GM18867 (cell line): Measurements from ENCODE around the gene NEU4.
"Not testable (repeated sequence)": the region's sequence is repeated elsewhere in the genome, so short reads cannot be mapped to it uniquely, and the experiment has no call there.

Experiments
- ATAC-seq: cut with Tn5 transposase; IDR thresholded peaks from one replicate; pipeline ENCODE4 v1.9.1; 2021; ENCODE audit warnings: mild to moderate bottlenecking, moderate library complexity; ENCODE audit not compliant: unreplicated experiment

NEU4 gene

DNA sequence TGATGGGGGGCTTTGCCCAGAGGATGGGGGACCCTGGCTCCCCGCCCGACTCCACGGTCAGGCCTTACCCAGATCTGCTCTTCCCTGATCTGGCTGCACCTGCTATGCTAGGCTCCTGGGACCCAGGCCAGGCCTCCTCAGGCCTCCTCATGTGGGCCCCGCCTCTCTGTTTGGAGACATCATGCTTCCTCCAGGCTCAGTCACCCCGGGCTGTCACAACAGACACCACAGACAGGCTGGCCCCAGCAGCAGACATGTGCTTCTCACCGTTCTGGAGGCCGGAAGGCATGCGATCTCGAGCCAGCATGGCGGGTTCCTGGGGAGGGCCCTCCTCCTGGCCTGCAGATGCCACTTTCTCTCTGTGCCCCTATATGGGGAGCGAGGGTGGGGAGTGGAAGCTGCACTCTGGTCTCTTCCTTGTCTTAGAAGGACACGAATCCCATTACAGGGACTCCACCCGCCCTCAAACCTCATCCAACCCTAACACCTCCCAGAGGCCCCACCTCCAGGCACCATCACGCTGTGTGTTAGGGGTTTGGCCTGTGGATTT, 10.8 kb upstream of the NEU4 start:
- ATAC-seq: no peak

DNA sequence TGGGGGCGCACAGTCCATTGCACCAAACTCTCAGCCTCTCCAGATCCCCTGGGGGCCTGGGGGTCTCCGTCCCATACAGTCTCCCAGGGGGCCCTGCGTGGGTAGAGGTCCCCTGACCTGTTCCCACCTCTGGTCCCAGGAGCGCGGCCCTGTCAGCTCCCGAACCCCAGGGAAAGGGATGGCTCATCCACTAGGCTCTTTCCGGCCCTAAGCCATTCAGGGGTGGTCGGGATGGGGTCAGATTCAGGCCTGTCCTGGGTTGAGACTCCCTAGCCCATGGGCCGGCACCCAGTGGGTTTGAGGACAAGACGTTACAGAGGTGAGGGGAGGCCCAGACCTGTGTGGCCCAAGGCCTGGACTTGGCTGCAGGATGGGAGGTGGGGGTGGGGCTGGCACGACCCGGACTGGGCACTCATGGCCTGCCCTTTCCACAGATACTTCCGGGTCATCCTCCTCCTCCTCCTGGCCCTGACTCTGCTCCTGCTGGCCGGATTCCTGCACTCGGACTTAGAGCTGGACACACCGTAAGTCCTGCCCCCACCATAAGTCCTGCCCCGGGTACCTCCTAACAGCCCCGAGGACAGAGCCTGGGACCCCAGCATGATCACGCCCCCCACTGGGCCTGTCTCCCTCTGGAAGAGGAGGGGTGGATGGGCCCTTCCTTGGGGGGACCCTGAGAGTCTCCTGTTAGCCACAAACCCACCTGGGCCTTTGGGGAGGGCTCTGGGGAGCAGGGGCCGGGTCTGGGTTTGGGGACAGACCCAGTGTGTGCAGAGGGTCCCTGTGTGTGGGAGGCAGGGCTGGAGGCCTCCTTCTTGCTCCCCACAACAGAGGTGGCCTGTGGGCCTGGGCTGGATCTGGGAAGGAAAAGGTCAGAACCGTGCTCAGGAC, 10.1 kb upstream of the NEU4 start:
- no peak for ATAC-seq

DNA sequence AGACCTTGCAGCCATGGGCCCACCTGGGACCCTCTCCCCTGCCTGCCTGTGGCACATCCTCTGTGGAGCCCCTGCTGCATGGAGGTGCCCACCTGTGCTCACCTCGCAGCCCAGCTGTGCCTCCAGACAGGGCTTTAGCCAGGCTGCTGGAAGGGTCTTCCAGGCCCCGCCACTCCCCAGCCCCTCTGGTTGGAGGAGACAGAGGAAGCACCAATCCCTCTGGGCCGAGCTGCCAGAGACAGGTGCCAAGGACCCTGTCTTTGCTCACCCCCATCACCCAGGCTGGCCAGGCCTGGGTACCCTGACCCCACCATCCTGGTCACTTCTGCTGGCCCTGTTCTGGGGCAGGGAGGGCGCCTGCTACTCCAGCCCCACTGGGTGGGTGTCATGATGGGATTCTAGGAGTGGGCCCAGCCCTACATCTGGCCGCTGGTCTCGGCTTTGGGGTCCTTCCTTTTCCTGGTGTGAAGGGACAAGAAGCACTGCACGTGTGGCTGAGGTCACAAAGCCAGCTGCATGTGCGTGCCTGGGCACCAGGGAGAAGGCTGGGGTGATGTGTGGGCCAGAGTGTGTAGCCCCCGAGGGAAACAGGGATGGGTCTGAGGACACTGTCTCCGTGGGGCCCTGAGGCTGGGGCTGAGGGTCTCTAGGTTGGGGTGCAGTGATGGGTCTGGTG, 9.3 kb upstream of the NEU4 start:
- ATAC-seq: no peak

DNA sequence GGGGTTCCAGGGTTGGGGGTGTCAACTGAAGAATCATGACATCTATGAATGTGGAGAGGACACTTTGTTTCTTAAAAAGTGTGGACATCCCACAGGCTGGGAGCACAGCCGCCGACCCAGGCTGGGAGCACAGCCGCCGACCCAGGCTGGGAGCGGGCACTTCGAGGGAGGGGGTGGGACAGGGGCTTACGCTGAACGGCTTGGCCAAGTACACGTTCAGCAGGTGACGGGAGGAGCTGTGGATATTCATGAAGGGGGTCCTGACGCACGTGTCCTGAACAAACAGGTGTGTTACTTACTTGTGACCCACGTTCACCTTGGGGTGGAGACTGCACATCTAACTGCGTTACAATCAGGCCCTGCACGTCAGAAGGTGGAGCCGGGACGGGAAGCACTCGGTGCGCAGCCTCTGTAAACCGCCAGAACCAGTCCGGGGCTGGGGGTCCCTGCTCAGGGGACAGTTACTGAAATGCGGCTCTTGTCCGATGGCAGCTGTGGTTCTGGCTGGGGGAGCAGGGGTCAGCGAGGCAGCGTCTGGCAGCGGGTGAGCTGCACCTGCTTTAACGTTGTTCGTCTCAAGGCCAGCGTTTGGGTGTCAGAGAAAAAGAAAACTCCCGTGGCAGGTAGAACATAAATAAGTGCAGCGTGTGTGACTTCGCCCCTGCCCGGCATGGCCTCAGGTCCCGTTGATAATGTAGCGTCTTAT, 8.6 kb upstream of the NEU4 start:
- not testable (repeated sequence) for ATAC-seq

DNA sequence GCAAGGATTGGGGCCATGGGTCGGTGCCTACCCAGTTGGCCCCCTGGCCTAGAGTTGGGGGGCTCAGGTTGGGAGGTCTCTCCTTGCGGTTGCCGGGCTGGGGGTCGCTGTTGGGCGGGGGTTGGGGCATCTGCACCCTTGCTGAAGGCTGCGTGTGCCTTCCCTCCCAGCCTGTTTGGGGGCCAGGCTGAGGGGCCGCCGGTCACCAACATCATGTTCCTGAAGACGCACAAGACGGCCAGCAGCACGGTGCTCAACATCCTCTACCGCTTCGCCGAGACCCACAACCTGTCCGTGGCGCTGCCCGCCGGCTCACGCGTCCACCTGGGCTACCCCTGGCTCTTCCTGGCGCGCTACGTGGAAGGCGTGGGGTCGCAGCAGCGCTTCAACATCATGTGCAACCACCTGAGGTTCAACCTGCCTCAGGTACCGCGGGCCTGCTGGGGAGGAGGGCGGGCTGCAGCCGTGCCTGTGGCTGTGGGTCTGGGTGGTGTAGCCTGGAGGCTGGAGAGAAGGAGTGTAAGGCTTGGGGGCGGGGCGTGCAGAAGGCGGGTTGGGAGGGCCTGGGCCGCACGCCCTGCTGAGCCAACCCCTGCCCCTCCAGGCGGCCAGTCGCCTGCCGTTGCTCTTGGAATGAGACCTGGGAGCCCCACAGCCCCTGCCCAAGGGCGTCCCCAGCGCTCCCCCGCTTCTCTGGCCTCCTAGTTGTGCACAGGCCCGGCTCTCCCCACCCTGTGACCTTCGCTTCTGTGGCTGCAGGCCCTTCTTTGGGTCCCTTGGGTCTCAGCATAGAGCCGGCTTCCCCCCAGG, 7.2 kb upstream of the NEU4 start:
- no peak for ATAC-seq

DNA sequence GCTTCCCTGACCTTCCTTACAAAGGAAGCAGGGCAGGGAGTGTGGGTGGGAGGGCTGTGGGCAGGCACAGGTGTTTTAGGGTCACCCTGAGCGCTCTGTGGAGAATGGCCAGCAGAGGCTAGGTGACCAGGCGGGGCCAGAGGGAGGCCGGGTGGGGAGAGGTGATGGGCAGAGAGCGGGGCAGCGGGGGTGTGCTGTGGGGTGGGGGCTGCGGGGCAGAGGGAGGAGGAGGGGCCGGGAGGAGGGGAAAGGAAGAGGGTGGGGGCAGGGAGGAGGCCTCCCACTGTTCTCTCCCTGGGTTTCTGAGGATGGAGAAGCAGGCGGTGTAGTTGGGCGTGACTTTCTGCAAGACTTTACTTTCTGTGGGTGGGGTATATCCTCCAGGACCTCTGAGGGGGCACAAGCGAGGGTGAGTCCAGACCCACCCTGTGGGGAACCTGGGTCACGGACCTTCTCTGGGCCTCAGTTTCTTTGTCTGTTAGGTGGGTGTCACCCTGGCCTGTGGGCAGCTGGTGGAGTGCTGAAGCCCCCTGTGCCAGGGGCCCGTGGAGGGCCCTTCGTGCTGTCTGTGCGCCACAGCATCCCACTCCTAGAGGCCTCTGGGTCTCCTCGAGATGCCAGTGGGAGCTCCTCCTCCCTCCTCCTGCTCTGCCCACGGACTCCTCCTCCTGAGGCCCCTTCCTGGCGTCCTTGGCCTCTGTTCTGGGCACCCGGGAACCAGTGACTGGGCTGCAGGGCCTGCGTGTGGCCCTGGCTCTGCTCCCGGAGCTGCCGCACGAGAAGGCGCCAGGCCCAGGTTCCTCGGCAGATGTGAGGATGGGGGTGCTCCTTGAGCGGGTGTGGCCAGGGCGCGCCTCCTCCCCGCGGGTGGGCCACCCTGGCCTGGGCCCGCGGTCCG, 6.3 kb upstream of the NEU4 start:
- no peak for ATAC-seq

DNA sequence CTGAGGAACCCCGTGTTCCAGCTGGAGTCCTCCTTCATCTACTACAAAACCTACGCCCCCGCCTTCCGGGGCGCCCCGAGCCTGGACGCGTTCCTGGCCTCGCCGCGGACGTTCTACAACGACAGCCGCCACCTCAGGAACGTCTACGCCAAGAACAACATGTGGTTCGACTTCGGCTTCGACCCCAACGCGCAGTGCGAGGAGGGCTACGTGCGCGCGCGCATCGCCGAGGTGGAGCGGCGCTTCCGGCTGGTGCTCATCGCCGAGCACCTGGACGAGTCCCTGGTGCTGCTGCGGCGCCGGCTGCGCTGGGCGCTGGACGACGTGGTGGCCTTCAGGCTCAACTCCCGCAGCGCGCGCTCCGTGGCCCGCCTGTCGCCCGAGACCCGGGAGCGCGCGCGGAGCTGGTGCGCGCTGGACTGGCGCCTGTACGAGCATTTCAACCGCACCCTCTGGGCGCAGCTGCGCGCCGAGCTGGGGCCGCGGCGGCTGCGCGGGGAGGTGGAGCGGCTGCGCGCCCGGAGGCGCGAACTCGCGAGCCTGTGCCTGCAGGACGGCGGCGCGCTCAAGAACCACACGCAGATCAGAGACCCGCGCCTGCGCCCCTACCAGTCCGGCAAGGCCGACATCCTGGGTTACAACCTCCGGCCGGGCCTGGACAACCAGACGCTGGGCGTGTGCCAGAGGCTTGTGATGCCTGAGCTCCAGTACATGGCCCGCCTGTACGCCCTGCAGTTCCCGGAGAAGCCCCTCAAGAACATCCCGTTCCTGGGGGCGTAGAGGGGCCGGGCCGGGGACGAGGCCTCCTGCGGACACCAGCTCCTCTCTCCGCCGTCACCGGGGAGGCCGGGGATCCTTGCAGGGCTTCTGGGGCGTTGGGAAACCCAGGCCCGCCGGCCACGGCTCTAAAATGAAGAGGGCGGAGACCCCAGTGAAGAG, 5.3 kb upstream of the NEU4 start:
- ATAC-seq: peak; percentile 61

DNA sequence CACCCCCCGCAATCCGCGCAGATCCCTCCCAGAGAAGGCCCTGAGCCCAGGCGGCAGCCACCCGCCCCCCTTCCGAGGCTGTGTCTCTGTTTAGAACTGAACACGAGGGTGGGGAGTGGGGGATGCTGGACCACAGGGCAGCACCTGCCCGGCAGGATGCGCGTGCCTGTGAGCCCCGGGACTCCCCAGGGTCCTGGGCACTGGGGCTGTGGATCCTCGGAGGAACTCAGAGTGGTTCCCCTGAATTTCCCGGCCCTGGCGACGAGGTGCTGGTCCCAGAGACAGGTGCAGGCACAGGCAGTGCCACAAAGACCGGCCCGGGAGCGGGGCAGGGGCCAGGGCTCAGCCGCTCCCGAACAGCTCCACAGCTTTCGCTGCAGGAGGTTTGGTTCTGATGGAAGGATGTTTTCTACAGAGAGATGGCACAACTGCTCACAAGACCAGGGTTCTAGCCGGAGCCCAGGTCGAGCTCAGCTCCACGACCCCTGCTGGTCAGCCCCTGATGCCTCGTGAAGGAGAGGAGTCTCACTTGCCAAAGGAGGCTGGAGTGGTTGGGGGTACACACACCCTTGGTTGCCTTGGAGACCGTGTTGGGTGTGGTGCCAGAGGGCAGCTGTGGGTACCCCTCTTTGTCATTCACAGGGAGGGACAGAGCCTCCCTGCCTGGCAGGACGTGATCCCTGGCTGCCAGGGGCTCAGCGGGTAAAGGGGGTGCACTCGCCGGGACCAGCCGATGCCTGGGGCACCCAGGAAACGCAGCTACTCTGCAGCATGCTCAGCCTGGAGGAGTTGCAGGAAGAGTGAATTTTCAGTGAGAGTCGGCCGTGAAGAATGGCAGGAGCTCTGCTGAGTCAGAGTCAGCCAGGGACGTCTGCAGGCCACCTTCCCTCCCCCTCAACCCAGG, 4.4 kb upstream of the NEU4 start:
- peak; percentile 24 for ATAC-seq

DNA sequence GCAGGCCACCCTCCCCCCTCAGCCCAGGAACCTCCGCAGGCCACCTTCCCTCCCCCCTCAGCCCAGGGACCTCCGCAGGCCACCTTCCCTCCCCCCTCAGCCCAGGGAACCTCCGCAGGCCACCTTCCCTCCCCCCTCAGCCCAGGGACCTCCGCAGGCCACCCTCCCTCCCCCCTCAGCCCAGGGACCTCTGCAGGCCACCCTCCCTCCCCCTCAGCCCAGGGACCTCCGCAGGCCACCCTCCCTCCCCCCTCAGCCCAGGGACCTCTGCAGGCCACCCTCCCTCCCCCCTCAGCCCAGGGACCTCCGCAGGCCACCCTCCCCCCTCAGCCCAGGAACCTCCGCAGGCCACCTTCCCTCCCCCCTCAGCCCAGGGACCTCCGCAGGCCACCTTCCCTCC, 2.8 kb upstream of the NEU4 start:
- ATAC-seq: not testable (repeated sequence)

DNA sequence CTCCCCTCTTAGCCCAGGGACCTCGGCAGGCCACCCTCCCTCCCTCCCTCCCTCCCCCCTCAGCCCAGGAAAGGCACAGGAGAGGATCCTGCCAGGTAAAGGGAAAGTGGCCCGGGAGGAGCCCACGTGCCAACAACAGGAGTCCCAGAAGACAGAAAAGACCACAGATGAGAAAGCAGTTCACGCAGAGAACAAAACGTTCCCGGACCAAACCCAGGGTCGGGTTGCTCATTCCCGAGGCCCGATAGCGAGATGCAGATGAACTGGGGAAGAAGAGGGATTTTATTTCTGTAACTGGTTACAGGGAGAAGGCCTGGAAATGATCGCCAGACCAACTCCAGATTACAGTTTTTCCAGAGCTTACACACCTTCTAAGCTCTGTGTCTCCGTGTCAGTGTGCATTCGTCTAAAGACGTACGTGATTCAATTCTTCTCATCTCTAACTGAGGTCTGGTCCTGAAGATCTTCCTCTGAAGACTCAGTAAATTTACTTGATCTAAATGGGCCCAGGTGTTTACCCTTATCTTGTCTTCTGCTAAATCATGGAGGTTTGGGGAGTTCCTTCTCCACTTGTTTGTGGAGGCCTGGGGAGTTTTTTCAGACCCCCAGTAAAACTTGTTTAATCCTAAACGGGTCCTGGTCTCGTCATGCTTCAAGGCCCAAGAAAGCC, 807 bp upstream of the NEU4 start:
- ATAC-seq: no peak

DNA sequence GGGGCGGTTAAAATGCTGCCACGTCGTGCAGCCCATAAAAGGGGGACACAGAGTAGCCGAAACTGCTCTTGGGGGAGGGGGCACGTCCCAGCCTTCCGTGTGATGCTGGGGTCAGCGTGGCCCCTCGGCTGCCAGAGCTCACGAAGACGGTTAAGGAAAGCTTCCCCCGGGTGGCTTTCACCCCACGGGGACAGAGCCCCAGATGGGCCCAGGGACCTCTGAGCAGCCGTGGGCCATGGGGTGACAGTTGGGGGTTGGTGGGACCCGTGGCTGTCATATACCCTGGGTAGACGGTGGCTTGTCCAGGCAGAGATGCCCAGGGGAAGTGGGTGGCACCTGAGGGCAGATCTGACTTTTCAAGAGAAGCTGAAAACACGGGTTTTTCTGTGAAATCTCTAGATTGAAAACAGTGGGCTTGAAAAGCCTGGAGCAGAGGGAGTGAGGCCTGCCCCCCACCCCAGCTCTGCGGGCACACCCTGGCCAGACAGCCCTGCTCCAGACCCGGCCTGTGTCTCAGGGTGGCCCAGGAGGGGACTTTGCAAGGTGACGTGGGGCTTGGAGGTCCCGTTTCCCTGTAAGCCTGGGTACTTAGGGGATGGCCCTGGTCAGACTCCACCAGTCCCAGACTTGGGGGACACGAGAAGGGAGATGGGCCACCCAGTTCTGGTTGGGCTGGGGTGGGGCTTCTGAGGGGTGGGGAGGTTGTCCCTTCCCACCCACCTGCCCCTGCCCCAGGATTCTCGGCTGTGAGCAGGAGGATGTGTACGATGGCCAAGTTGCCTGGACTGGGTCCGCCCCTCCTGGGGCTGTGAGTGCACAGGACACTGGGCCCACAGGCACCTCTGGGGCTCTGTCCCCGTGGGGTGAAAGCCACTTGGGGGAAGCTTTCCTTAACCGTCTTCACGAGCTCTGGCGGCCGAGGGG, 652 bp downstream of the NEU4 start:
- ATAC-seq: no peak

DNA sequence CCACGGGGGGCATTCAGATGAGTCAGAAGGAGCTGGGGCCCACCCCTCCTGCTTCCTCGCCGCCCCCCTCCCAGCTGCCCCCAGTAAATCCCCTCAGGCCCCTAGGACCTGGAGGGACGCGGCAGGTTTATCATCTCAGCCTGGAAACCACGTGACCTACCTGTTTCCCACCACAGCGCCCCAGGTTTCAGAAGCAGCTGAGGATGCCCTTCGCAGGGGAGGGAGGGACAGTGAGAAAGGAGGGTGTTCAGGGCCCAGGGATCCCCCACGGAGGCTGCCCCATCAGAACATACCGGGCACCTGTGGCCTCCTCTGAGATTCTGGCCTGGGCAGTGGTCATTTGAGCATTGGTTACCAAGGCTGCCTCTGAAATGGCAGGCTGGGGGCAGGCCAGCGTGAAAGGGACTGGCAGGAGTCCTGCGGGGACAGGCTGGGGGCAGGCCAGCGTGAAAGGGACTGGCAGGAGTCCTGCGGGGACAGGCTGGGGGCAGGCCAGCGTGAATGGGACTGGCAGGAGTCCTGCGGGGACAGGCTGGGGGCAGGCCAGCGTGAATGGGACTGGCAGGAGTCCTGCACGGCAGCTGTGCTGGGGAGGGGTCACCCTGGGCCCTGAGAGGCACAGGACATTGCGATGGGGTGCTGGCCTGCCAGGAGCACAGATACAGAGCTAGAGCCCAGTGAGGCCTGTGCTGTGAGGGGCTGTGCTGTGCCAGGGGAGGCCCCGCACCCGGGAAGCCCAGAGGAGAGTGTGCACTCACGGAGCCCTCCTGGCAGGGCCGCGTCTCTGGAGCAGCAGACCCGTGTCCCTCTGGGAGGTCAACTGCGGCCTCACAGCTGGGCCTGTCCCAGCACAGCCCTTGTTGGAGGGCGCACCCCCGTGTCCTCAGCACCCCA, 1.6 kb downstream of the NEU4 start:
- ATAC-seq: no peak

DNA sequence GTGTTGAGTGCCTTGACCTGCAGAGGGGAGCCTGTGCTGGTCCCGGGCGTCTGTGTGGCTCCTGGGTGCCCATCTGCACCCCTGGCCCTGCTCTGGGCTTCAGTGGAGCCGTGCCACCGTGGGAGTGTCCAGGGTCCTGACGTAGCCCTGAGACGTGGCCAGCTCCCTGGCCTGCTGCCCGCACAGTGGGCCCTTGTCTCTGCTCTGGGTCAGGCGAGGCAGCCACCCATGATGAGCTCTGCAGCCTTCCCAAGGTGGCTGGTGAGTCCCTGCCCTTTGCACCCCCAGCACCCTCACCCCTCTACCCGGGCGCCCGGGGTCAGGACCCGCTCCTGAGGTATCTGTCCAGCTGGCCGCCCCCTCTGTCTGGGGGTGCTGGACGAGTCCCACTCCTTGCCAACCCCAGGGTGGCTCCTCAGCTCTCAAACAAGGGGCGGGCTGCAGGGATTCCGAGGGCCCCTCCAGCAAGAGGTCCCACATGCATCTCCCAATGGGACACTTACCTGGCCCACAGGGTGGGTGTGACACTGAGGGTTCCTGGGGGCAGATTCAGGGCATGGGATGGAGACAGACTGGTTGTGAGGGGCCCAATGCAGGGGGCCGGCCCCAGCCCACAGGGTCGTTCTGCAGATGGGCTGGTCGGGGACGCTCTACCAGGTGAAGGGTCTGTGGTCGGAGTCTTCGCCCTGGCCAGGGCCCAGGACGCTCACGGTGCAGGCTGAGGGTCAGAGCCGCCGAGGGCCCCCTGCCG, 2.4 kb downstream of the NEU4 start:
- ATAC-seq: no peak
